BLaER1 (cell line): Measurements from ENCODE around the gene LIMS2.

ENCODE experiments used
- H3K27ac ChIP-seq: shearing (Covaris generic); formaldehyde crosslinking; 2 replicates; pipeline ENCODE4 v1.8.1; 2022
- H3K27me3 ChIP-seq: shearing (Covaris generic); formaldehyde crosslinking; 2 replicates; pipeline ENCODE4 v1.8.1; 2022
- H3K36me3 ChIP-seq: shearing (Covaris generic); formaldehyde crosslinking; 2 replicates; pipeline ENCODE4 v1.8.1; 2022
- H3K4me1 ChIP-seq: shearing (Covaris generic); formaldehyde crosslinking; 2 replicates; pipeline ENCODE4 v1.8.1; 2022
- H3K4me2 ChIP-seq: shearing (Covaris generic); formaldehyde crosslinking; 2 replicates; pipeline ENCODE4 v1.8.1; 2022
- H3K4me3 ChIP-seq: shearing (Covaris generic); formaldehyde crosslinking; 2 replicates; pipeline ENCODE4 v1.8.1; 2022
- H3K9ac ChIP-seq: shearing (Covaris generic); formaldehyde crosslinking; 2 replicates; pipeline ENCODE4 v1.8.1; 2022
- H3K9me3 ChIP-seq: shearing (Covaris generic); formaldehyde crosslinking; 2 replicates; pipeline ENCODE4 v1.8.1; 2022
- H4K20me1 ChIP-seq: shearing (Covaris generic); formaldehyde crosslinking; 2 replicates; pipeline ENCODE4 v1.8.1; 2022
- Cebpa-rat ChIP-seq: shearing (Covaris generic); IDR thresholded peaks from 2 replicates; pipeline ENCODE4 v1.8.1; 2022

The LIMS2 gene

GRCh38 chr2:127653421-127654083 lies 21.8 kb downstream of the LIMS2 start:
- H3K4me1 ChIP-seq: peaks cover 83% of the 10 kb centered on the region
- H3K9ac ChIP-seq: peak overlapping the region; percentile 48; the same call in 1 of the 2 replicates
- no peak overlapping the region for H3K4me3 ChIP-seq
- no peak for TF ChIP-seq Cebpa-rat
- no peaks in the 10 kb centered on the region for H3K9me3 ChIP-seq
- peak overlapping the region; percentile 38 for H3K27ac ChIP-seq
- peak overlapping the region; percentile 89 for H3K4me2 ChIP-seq
- no peaks in the 10 kb centered on the region for H3K27me3 ChIP-seq
- no peaks in the 10 kb centered on the region for H3K36me3 ChIP-seq
- no peaks in the 10 kb centered on the region for H4K20me1 ChIP-seq

DNA sequence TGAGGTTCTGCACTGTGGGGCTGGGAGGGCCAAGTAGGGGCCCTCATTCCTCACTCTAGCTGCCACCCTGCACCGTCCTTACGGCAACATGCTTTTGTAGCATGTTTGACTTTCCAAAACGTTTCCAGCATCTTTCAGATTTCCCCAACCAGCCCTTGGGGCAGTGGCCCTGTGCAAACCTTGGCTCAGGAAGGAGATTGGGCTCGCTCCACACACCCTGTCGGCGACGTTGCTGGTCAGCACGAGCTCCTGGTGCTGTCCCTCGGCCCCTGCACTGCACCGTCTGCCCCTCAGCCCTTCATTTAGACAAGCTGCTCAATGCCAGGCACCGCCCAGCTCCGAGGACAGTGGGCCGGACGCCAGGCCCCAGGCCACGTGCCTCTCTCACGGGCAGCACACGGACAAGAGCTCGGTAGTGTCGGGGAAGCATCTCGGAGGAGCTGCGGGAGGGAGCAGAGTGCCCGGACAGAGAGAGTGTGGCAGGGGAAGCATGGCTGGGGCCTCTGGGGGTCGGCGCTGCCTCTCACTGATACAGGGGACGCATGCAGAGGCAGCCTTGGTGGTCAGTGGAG lies 22.5 kb downstream of the LIMS2 start:
- TF ChIP-seq Cebpa-rat: no peak
- no peak overlapping the region for H3K4me3 ChIP-seq
- H3K27ac ChIP-seq: peak overlapping the region; percentile 57
- H3K4me2 ChIP-seq: peak overlapping the region; percentile 89
- peaks cover 83% of the 10 kb centered on the region for H3K4me1 ChIP-seq
- no peaks in the 10 kb centered on the region for H4K20me1 ChIP-seq
- no peaks in the 10 kb centered on the region for H3K9me3 ChIP-seq
- H3K27me3 ChIP-seq: no peaks in the 10 kb centered on the region
- H3K9ac ChIP-seq: peak overlapping the region; percentile 47; the same call in 1 of the 2 replicates
- H3K36me3 ChIP-seq: no peaks in the 10 kb centered on the region

DNA sequence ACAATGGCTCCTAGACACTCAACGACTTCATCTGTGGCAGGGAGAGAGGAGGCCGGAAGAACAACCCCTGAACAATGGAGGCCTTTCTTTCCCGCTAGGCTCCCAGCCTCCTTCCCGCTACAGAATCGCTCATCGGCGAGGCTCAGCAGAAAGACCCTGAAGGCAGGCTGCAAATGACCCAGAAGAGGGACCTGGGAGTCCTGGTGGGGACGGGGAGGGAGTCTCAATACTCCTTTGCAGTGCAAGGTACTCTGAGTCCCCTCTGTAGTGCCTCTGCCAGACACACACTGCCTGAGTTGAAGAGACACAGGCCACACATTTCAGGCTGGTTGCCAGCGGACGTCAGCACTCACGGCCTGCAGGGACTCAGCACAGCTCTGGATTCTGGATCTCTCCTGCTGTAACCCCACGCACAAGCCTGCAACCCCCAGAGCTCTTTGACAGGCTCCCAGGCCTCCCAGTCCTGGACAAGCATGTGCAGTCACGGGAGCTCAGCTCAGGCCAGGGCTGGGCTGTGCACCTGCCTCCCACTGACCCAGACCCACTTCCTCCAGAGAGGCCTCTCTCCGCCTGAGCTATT lies 23.3 kb downstream of the LIMS2 start:
- Histone ChIP-seq H3K4me3 (0 out of 2 replicates have a peak overlapping the region, but pooled peaks have one; percentile 21), H3K27me3 (no peaks in the 10 kb centered on the region), H3K36me3 (no peaks in the 10 kb centered on the region), H3K9me3 (no peaks in the 10 kb centered on the region), H3K4me1 (peaks cover 83% of the 10 kb centered on the region), H3K9ac (peak overlapping the region; percentile 47; the same call in 1 of the 2 replicates), H3K27ac (peak overlapping the region; percentile 57), H3K4me2 (peak overlapping the region; percentile 89), H4K20me1 (no peaks in the 10 kb centered on the region)
- TF ChIP-seq Cebpa-rat: no peak

GRCh38 chr2:127651381-127651809 lies 23.9 kb downstream of the LIMS2 start:
- no peaks in the 10 kb centered on the region for H4K20me1 ChIP-seq
- peak overlapping the region; percentile 89 for H3K4me2 ChIP-seq
- H3K9ac ChIP-seq: no peak overlapping the region; the same call in 1 of the 2 replicates
- H3K36me3 ChIP-seq: no peaks in the 10 kb centered on the region
- TF ChIP-seq Cebpa-rat: no peak
- H3K9me3 ChIP-seq: no peaks in the 10 kb centered on the region
- H3K27ac ChIP-seq: peak overlapping the region; percentile 57
- H3K4me3 ChIP-seq: no peak overlapping the region
- H3K27me3 ChIP-seq: no peaks in the 10 kb centered on the region
- H3K4me1 ChIP-seq: peaks cover 83% of the 10 kb centered on the region

- no peak overlapping the region for H3K4me3 ChIP-seq
- H3K27me3 ChIP-seq: no peaks in the 10 kb centered on the region
- H3K4me2 ChIP-seq: peak overlapping the region; percentile 89
- no peaks in the 10 kb centered on the region for H3K36me3 ChIP-seq
- 0 out of 2 replicates have a peak overlapping the region, but pooled peaks have one; percentile 5 for H3K9ac ChIP-seq
- H4K20me1 ChIP-seq: no peaks in the 10 kb centered on the region
- peaks cover 83% of the 10 kb centered on the region for H3K4me1 ChIP-seq
- no peak for TF ChIP-seq Cebpa-rat
- H3K27ac ChIP-seq: peak overlapping the region; percentile 57
- no peaks in the 10 kb centered on the region for H3K9me3 ChIP-seq
Observed at GRCh38 chr2:127650785-127651380, 24.4 kb downstream of the LIMS2 start.

GRCh38 chr2:127650041-127650784 lies 25.1 kb downstream of the LIMS2 start:
- Histone ChIP-seq H3K36me3 (no peaks in the 10 kb centered on the region), H3K4me2 (peak overlapping the region; percentile 89), H3K4me1 (peaks cover 89% of the 10 kb centered on the region), H3K27me3 (no peaks in the 10 kb centered on the region), H3K9me3 (no peaks in the 10 kb centered on the region), H3K27ac (peak overlapping the region; percentile 57), H3K9ac (no peak overlapping the region; the same call in 1 of the 2 replicates), H3K4me3 (no peak overlapping the region), H4K20me1 (no peaks in the 10 kb centered on the region)
- TF ChIP-seq Cebpa-rat: no peak

GRCh38 chr2:127649684-127650040 lies 25.7 kb downstream of the LIMS2 start:
- H3K27me3 ChIP-seq: no peaks in the 10 kb centered on the region
- H3K36me3 ChIP-seq: no peaks in the 10 kb centered on the region
- no peaks in the 10 kb centered on the region for H3K9me3 ChIP-seq
- TF ChIP-seq Cebpa-rat: no peak
- peaks cover 95% of the 10 kb centered on the region for H3K4me1 ChIP-seq
- H3K27ac ChIP-seq: peak overlapping the region; percentile 48; the same call in 1 of the 2 replicates
- no peak overlapping the region; the same call in 1 of the 2 replicates for H3K9ac ChIP-seq
- H3K4me3 ChIP-seq: no peak overlapping the region
- H3K4me2 ChIP-seq: peak overlapping the region; percentile 89
- no peaks in the 10 kb centered on the region for H4K20me1 ChIP-seq

DNA sequence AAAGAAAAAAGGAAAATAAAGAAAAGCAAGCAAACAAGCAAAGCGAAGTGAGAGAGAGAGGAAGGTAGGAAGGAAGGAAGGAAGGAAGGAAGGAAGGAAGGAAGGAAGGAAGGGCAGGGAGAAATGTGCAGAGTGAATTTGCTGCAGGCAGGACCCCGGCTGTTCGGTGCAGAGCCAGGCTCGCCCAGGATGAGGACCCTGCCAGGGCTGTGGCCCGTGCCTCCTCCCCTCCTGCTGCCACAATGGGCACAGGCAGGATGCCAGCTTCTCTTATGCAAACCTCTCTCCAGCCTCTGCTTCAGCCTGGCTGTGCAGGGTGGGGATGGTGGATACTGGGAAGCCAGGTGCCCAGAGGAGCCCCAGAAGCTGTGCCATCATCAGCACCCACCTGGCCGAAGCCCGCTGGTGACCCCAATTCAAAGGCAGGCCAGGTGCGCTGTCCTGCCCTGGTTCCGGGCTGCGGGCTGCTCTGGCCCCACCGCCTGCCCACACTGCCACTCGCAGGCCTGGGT lies 26.2 kb downstream of the LIMS2 start:
- Histone ChIP-seq H3K4me1 (peaks cover 98% of the 10 kb centered on the region), H4K20me1 (no peaks in the 10 kb centered on the region), H3K27ac (peak overlapping the region; percentile 48; the same call in 1 of the 2 replicates), H3K4me3 (no peak overlapping the region), H3K36me3 (no peaks in the 10 kb centered on the region), H3K9ac (no peak overlapping the region; the same call in 1 of the 2 replicates), H3K27me3 (no peaks in the 10 kb centered on the region), H3K4me2 (peak overlapping the region; percentile 89), H3K9me3 (no peaks in the 10 kb centered on the region)
- TF ChIP-seq Cebpa-rat: no peak

DNA sequence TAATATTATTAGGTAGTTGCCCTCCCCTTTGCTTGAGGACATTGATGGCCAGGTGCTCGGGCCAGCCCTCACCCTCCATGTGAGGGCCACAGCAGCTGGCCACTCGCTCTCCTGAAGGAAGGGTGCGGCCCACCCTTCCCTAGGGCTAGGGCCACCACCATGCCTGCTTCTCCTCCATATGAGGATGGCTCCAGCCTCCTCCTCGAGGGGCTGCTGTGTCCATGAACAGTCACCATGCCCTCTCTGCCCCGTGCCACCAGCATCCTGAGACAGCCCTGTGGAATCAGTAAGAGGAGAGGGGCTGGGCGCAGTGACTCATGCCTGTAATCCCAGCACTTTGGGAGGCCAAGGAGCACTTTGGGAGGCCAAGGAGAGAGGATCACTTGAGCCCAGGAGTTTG lies 27.0 kb downstream of the LIMS2 start:
- Histone ChIP-seq H3K9me3 (no peaks in the 10 kb centered on the region), H3K4me3 (no peak overlapping the region), H3K27ac (peak overlapping the region; percentile 78; the same call in 1 of the 2 replicates), H3K4me1 (peaks cover 98% of the 10 kb centered on the region), H3K27me3 (no peaks in the 10 kb centered on the region), H3K9ac (peak overlapping the region; percentile 35; the same call in 1 of the 2 replicates), H3K4me2 (peak overlapping the region; percentile 99), H3K36me3 (no peaks in the 10 kb centered on the region), H4K20me1 (no peaks in the 10 kb centered on the region)
- TF ChIP-seq Cebpa-rat: no peak
